Rectal smooth muscle tissue (tissue), 1 donor: ENCODE measurements around the gene SOX12.
"Not testable (repeated sequence)": the region's sequence is repeated elsewhere in the genome, so short reads cannot be mapped to it uniquely, and the experiment has no call there.

Source experiments
- H3K27ac ChIP-seq: one replicate; pipeline ENCODE4 v1.7.0; 2013; ENCODE audit warnings: low read depth, low read length, inconsistent platforms
- H3K27me3 ChIP-seq: one replicate; pipeline ENCODE4 v1.7.0; 2013; ENCODE audit warnings: low read length; ENCODE audit not compliant: control insufficient read depth, insufficient read depth
- H3K36me3 ChIP-seq: one replicate; pipeline ENCODE4 v1.7.0; 2013; ENCODE audit warnings: low read length; ENCODE audit not compliant: control insufficient read depth, insufficient read depth
- H3K4me1 ChIP-seq: one replicate; pipeline ENCODE4 v1.7.0; 2013; ENCODE audit warnings: low read length; ENCODE audit not compliant: control insufficient read depth, insufficient read depth
- H3K4me3 ChIP-seq: one replicate; pipeline ENCODE4 v1.7.0; 2013; ENCODE audit warnings: low read length
- H3K9ac ChIP-seq: one replicate; pipeline ENCODE4 v1.7.0; 2013; ENCODE audit warnings: low read length

Gene SOX12

DNA sequence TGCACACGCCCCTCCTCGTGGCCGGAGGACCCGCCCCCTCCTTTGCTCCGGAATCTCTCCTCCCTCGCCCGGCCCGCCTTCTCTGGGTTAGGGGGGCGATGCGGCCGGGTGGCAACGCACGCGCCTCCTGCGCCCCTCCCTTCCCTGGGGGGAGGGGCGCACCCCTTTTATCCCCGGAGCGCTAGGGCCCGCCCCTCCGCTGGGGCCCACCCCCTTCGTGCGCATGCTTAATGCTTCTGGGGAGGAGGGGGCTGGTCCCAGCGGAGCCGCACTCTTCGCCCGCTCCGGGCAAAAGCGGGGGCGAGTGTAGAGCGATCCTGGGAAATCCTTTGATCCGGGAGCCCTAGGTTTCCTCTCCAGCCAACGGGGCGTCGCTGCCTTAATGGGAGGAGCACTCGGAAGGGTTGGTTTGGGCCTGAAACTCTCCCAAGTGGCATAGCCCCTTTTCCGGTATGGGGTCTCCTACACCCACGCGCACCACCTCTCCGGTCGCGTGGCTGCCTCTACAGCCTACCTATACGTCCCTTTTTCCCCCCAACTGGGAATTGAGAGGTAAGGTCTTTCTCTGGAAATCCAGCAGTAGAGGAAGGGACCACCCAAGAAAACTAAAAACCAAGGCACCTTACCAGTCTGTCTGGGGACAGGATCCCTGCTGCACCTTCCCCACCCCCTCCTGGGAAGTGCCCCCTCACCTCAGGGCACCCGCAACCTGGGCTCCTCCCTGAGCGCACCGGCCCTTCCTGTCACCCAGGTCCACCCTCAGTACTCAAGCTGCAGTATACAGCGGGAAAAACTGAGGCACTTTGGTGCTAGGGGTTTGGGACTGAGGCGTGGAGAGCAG lies 2.1 kb downstream of the SOX12 start:
- Histone ChIP-seq H3K4me3 (peak overlapping the region; percentile 79), H3K4me1 (peaks cover 3% of the 10 kb centered on the region), H3K9ac (no peak overlapping the region), H3K27me3 (no peaks in the 10 kb centered on the region), H3K27ac (peak overlapping the region; percentile 92), H3K36me3 (no peaks in the 10 kb centered on the region)

DNA sequence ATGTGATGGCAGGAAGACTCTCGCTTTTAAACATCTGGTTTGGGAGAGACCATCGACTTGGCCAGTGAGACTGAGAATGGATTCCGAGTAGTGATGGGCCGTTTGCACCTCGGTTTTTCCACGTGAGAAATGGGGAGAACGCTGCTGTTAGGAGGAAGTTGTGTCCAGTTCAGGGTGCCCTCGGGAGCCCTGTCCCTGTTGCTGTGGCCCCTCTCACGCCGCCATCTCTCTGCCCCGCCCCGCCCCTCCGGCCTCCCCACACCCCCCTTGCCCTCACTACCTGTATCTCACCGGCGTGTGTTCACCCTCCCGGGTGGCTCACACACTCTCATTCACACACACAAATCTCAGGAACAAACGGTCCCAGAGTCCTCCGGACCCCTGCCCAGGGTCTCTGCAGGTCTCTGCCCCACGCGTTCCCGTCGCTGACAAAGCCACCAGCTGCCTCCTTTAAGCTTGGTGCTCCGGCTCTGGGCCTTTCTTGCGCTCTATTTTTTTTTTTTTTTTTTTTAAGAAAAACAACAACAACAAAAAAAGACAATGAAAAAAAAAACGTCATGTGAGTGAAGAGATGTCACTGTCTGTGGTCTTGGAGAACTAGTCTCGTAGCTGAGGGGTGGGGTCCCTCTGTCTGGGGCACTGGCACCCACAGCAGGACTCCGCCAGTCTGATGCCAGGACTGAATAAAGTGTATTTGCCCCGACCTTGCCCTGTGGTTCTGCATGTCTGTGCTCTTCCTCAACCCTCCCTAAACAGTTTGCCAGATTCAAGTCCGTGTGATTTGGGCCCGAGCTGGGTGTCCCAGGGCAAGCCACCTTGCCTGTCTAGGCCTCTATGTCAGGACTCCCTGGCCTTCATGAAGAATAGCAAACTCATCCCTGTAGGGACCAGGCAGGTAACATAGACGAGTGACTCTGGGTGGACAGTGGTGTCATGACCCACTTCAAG lies 2.9 kb downstream of the SOX12 start:
- H3K4me3 ChIP-seq = peak overlapping the region; percentile 79
- H3K27ac ChIP-seq = peak overlapping the region; percentile 92
- no peak overlapping the region for H3K9ac ChIP-seq
- no peaks in the 10 kb centered on the region for H3K27me3 ChIP-seq
- peaks cover 3% of the 10 kb centered on the region for H3K4me1 ChIP-seq
- no peaks in the 10 kb centered on the region for H3K36me3 ChIP-seq

DNA sequence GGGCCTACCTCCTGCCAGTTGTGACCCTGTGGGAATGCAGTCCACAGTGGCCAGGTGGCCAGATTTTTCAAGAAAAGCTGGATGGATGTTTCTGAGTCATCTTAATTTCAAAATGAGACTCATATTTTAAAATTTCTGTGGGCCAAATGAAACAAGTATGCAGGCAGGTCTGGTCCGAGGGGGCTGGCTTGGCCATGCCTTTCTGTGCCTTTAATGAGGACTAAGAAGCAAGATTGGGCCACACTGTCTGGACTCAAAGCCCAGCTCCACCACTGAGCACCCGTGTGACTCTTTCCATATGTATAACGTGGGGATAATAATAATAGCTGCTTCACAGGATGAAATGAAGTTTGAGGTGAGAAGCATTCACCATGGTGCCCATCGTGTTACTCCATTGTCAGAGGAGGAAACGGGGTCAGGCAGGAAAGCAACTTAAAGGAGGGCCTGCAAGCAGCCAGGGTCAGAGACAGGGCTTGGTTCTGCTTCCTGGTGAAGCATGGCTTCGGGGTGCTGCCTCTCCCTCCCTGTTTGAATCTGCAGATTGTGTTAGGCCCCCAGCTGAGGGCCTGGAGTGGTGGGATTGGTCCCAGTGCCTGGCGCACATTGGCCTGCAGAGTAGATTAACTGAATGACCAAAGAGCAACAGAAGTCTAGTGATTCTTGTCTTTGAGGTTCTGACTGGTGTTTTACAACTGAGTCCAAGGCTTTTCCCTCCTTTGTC lies 3.8 kb downstream of the SOX12 start:
- H3K36me3 ChIP-seq = no peaks in the 10 kb centered on the region
- no peaks in the 10 kb centered on the region for H3K4me1 ChIP-seq
- no peak overlapping the region for H3K9ac ChIP-seq
- H3K27ac ChIP-seq = no peak overlapping the region
- H3K27me3 ChIP-seq = no peaks in the 10 kb centered on the region
- no peak overlapping the region for H3K4me3 ChIP-seq

DNA sequence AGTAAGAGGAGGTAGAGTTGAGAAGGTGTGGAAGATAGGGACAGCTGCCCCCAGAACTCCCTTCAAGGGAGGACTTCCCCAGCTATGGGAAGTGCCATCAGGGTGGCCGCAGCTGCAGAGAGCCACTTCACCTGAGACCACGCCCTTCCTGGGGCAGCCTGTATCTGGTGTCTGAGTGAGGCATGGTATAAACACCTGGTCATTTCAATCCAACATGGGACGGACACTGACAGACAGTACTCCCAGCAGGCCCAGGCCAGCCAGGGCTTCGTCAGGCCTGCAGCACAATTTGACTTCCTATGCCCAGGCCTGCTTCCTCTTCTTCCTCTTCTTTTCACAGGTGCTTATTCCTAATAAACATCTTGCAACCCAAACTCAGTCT lies 4.5 kb downstream of the SOX12 start:
- H3K9ac ChIP-seq = no peak overlapping the region
- H3K27me3 ChIP-seq = no peaks in the 10 kb centered on the region
- H3K4me3 ChIP-seq = no peak overlapping the region
- H3K36me3 ChIP-seq = no peaks in the 10 kb centered on the region
- H3K4me1 ChIP-seq = no peaks in the 10 kb centered on the region
- no peak overlapping the region for H3K27ac ChIP-seq

DNA sequence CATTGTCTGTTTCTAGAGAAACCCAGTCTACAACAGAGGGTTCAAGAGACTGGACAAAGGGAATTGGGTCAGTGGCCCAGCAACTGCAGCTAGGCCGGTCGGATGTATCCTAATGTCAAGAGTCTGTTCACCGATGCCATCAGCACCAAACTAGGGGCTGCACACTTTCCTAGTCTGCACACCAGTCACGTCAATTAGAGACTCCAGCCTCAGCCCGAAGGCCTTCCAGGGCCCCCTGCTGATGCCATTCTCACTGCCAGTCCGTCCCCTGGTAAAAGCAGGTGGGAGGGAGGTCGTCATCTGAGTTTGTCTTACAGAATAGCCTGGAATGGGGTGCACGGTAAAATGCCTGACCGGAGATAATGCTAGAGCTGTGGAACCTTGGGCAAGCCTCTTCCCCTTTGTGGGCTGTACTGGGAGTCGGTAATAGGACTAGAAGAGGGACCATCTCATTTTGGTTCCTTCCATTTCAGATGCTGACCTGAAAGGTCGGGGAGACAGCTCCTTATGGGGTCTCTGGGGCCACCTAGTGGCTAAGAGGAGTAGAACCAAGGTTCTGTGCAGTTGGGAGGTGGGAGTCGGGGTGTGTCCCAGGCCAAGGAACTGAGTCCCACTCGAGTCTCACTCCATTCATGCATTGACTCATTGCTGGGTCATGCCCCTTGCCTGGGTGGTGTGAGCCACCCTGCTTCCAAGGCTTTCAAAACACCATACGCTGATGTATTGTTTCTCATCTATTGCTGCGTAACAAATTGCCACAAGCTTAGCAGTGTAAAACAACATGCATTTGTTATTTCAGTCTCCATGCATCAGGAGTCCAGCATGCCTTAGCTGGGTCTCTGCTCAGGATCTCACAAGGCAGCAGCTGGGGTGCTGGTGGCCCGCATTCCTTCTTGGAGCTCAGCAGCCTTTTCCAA lies 5.1 kb downstream of the SOX12 start:
- Histone ChIP-seq H3K4me1 (no peaks in the 10 kb centered on the region), H3K36me3 (no peaks in the 10 kb centered on the region), H3K9ac (no peak overlapping the region), H3K27ac (no peak overlapping the region), H3K4me3 (no peak overlapping the region), H3K27me3 (no peaks in the 10 kb centered on the region)

DNA sequence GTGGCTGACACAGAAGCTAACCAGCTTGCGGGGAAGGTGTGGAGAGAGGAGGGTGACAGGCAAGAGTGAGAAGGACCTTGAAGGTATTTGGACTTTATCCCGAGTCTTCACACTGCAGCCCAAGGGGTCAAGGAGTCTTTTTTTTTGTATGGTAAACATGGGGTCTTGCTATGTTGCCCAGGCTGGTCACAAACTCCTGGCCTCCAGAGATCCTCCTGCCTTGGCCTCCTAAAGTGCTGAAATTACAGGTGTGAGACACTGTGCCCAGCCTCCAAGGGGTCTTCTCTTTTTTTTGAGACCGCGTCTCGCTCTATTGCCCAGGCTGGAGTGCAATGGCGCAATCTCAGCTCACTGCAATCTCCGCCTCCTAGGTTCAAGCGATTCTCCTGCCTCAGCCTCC lies 9.2 kb downstream of the SOX12 start:
- H3K36me3 ChIP-seq = no peaks in the 10 kb centered on the region
- H3K4me1 ChIP-seq = no peaks in the 10 kb centered on the region
- H3K4me3 ChIP-seq = no peak overlapping the region
- no peak overlapping the region for H3K27ac ChIP-seq
- H3K9ac ChIP-seq = no peak overlapping the region
- H3K27me3 ChIP-seq = no peaks in the 10 kb centered on the region

DNA sequence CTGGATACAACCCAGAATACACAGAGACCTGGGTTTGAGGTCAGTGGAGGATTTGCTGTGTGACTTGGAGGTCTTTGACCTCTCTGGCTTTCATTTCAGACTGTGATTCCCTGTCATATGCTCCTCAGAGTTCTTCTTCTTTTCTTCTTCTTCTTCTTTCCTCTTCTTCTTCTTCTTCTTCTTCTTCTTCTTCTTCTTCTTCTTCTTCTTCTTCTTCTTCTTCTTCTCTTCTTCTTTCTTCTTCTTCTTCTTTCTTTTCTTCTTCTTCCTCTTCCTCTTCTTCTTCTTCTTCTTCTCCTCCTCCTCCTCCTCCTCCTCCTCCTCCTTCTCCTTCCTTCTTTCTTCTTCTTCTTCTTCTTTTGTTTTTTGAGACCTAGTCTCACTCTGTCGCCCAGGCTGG lies 10.7 kb downstream of the SOX12 start:
- H3K9ac ChIP-seq, H3K27ac ChIP-seq, H3K4me1 ChIP-seq, H3K4me3 ChIP-seq, H3K36me3 ChIP-seq, H3K27me3 ChIP-seq: not testable (repeated sequence)

DNA sequence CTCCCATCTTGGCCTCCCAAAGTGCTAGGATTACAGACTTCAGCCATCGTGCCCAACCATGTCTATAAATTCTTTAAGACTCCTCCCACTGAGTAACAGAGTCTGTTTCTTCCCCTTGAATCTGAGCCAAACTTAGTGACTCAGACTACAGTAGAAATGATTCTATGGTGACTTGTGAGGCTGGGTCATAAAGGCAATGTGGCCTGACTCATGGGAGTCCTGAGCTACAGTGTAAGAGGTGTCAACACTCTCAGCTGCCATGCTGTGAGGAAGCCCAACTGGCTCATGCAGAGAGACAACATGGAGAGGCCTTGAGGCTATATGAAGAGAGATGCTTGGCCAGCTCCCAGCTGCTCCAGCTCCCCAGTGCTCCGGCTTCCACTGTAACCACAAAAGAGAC lies 16.3 kb downstream of the SOX12 start:
- Histone ChIP-seq H3K27me3 (no peaks in the 10 kb centered on the region), H3K9ac (no peak overlapping the region), H3K36me3 (no peaks in the 10 kb centered on the region), H3K27ac (no peak overlapping the region), H3K4me1 (no peaks in the 10 kb centered on the region), H3K4me3 (no peak overlapping the region)

DNA sequence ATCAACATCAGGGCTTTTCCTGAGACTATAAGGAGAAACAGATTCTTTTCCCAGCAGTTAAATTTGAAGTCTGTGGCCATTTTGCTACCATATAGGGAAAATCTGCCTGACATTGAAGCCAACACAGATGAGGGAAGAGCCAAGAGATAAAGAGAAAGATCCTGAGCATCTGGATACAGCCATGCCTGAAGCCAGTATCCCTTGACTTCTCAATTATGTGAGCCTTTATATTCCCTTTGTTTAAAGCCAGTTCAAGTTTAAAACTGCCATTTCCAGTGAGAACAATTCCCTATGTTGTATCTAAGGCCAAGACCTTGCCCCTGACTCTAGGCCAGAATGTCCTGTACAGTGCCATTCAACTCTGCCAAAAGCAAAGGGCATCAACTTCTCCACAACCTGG lies 17.8 kb downstream of the SOX12 start:
- Histone ChIP-seq H3K36me3 (no peaks in the 10 kb centered on the region), H3K27me3 (no peaks in the 10 kb centered on the region), H3K27ac (no peak overlapping the region), H3K4me1 (no peaks in the 10 kb centered on the region), H3K4me3 (no peak overlapping the region), H3K9ac (no peak overlapping the region)

DNA sequence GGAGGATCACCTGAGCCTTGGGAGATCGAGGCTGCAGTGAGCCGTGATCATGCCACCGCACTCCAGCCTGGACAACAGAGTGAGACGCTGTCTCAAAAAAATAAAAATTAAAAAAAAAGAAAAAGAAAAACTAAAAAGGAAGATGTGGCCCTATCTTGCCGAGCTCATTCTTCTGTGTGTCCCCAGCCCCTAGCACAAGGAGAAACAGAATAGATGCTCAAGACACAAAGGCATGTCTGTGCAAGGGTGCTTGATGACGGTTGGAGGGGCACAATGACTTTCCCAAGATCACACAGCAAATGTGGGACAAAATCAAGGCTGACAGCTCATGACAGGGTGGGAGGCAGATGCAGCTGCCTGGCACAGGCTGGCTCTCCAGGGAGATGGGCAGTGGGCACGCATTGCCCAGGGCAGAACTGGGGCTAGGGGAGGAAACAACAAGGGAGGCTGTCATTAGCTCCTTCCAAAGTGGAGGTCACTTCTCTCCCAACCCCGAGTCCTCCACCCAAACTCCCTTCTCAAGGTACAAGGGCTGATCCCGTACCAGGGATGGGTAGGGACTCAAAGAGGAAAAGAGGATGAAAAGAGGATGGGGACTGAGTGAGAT lies 20.8 kb downstream of the SOX12 start:
- Histone ChIP-seq H3K27ac (peak overlapping the region; percentile 98), H3K4me3 (peak overlapping the region; percentile 92)

DNA sequence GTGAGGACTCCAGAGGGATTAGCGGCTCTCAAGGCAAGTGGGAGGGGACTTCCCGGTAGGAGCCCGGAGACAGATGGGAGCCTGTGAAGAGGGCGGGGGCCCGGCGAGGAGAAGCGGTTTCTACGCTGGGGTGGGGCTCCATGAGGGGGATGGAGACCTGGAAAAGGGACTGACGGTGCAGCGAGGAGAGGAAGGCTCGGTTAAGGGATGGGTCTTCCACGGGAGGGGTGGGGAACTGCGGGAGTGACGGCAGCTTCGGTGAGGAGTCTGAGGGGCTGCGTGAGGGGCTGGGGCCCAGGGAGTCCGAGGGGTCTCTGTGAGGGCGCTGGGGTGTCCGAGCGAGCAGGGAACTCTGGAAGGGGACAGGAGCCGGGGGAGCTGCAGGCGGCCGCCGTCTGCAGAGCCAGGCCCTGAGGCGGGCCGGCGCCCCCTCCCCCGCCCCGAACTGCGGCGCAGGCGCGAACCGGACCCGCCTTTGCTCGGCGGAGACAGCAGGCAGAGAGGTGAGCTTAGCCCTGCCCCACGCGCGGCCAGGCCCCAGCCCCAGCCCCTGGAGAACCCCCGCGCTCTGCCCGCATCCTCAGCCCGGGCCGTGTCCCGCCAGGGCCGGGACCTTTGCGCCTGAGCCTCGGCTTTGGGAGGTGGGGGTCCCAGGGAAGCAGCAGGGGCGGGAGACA lies 21.4 kb downstream of the SOX12 start, which contains the start of gene NRSN2:
Gene NRSN2, plus strand, starts transcription at position 472 of the 677 bp plus-strand sequence. CDS start 2,533 bp downstream, outside the sequence.
- no peaks in the 10 kb centered on the region for H3K36me3 ChIP-seq
- no peaks in the 10 kb centered on the region for H3K27me3 ChIP-seq
- H3K27ac ChIP-seq = peak within 1 kb of the TSS; percentile 98
- H3K4me1 ChIP-seq = no peaks in the 10 kb centered on the region
- peak within 1 kb of the TSS; percentile 92 for H3K4me3 ChIP-seq
- H3K9ac ChIP-seq = peak within 1 kb of the TSS; percentile 94

More for the DNA sequence above, 20.8 kb downstream of the SOX12 start:
- no peaks in the 10 kb centered on the region for H3K36me3 ChIP-seq
- no peaks in the 10 kb centered on the region for H3K4me1 ChIP-seq
- H3K9ac ChIP-seq = peak overlapping the region; percentile 8
- no peaks in the 10 kb centered on the region for H3K27me3 ChIP-seq
